GM12878 (cell line): ENCODE measurements around the gene PITPNC1. TPM values are rescaled to one million over a fixed set of nuclear protein-coding genes. Genes with fewer than 3 reads are reported as not detected.
"Not testable (repeated sequence)": the region's sequence is repeated elsewhere in the genome, so short reads cannot be mapped to it uniquely, and the experiment has no call there.

Source experiments
- ATAC-seq: fragments of 200-7000 bp; cut with Tn5 transposase; 3 replicates; pipeline ENCODE4 v1.9.1; 2020; ENCODE audit warnings: mild to moderate bottlenecking, moderate library complexity
- BruUV-seq: library from RNA; stranded (reverse); fragments of 400-500 nt; replicated peaks from 2 replicates; lab custom pipeline; 2021; lab: Mats Ljungman, UMichigan
- CTCF ChIA-PET: fragments of 300-600 bp; sonication (Branson Sonifier 250); formaldehyde crosslinking; extraction: SDS; loops from one replicate; lab custom pipeline; 2021; ENCODE audit warnings: inconsistent platforms; lab: Yijun Ruan, JAX
- POLR2A ChIA-PET: fragments of 350-600 bp; formaldehyde crosslinking; extraction: SDS; loops from one replicate; lab custom pipeline; 2021; ENCODE audit warnings: inconsistent platforms; lab: Charles Lee
- RAD21 ChIA-PET: fragments of 300-600 bp; sonication (Branson Sonifier 250); formaldehyde crosslinking; loops from one replicate; lab custom pipeline; 2023; ENCODE audit warnings: antibody characterized with exemption; ENCODE audit not compliant: unreplicated experiment; lab: Charles Lee
- SMC1A ChIA-PET: fragments of 300-600 bp; sonication (Branson Sonifier 250); formaldehyde crosslinking; loops from one replicate; lab custom pipeline; 2023; ENCODE audit not compliant: unreplicated experiment, uncharacterized antibody; lab: Charles Lee
- DNase-seq: peaks from one replicate; pipeline ENCODE4 v3.0.0-alpha.2; 2011; ENCODE audit warnings: low read depth, low spot score
- FAIRE-seq: peaks from 3 replicates; lab custom pipeline; 2011; peaks lifted over from hg19 to GRCh38; lab: Jason Lieb, UNC
- H2AFZ ChIP-seq: 2 replicates; pipeline ENCODE4 v1.6.0; 2011; ENCODE audit warnings: low read depth, low read length, control low read depth; ENCODE audit not compliant: control insufficient read depth
- H3K27ac ChIP-seq: 2 replicates; pipeline ENCODE4 v1.5.1; 2011; ENCODE audit warnings: control low read depth; ENCODE audit not compliant: control insufficient read depth, insufficient read depth
- H3K27me3 ChIP-seq, 2 experiments: replicated peaks in 1 of 2; 2 replicates each; pipeline versions ENCODE4 v1.6.0 to v1.6.1; 2011; ENCODE audit warnings: low read length in 1 of 2; ENCODE audit not compliant: control insufficient read depth in 2 of 2, insufficient read depth in 2 of 2
- H3K36me3 ChIP-seq, 2 experiments: 2 replicates each; pipeline ENCODE4 v1.5.1; 2011; ENCODE audit warnings: low read length in 1 of 2; ENCODE audit not compliant: control insufficient read depth in 2 of 2, insufficient read depth in 2 of 2
- H3K4me1 ChIP-seq: 2 replicates; pipeline ENCODE4 v1.6.1; 2011; ENCODE audit warnings: mild to moderate bottlenecking, low read length, moderate library complexity, mixed read lengths; ENCODE audit not compliant: control insufficient read depth, insufficient read depth
- H3K4me2 ChIP-seq: 2 replicates; pipeline ENCODE4 v1.6.0; 2011; ENCODE audit warnings: control low read depth; ENCODE audit not compliant: control insufficient read depth, insufficient read depth
- H3K4me3 ChIP-seq: fragments of 200-600 bp; sonication (generic); 2 replicates; pipeline ENCODE4 v1.5.1; 2016
- H3K79me2 ChIP-seq: 2 replicates; pipeline ENCODE4 v1.6.0; 2011; ENCODE audit warnings: low read length; ENCODE audit not compliant: control insufficient read depth, insufficient read depth
- H3K9ac ChIP-seq: 2 replicates; pipeline ENCODE4 v1.8.0; 2011; ENCODE audit warnings: low read length, control low read depth, mixed read lengths; ENCODE audit not compliant: control insufficient read depth, insufficient read depth
- H3K9me3 ChIP-seq: replicated peaks from 3 replicates; pipeline ENCODE4 v1.5.1; 2011; ENCODE audit warnings: mild to moderate bottlenecking, low read length; ENCODE audit not compliant: control insufficient read depth, insufficient read depth
- H4K20me1 ChIP-seq: 2 replicates; pipeline ENCODE4 v1.6.0; 2011; ENCODE audit not compliant: control insufficient read depth, insufficient read depth
- MEF2A ChIP-seq: IDR thresholded peaks from 2 replicates; pipeline ENCODE4 v1.6.1; 2011; ENCODE audit warnings: low read depth, mild to moderate bottlenecking, low read length, moderate library complexity; ENCODE audit not compliant: insufficient read depth
- NR2C2 ChIP-seq: IDR thresholded peaks from 2 replicates; pipeline ENCODE4 v1.6.1; 2011; ENCODE audit warnings: borderline replicate concordance, low read depth; ENCODE audit not compliant: control insufficient read depth, insufficient read length
- POLR2AphosphoS5 ChIP-seq: IDR thresholded peaks from 2 replicates; pipeline ENCODE4 v1.6.1; 2011; ENCODE audit warnings: mild to moderate bottlenecking, low read length, inconsistent platforms
- RB1 ChIP-seq: fragments of 450-650 bp; formaldehyde crosslinking; IDR thresholded peaks from 2 replicates; pipeline ENCODE4 v1.6.1; 2017; ENCODE audit warnings: mild to moderate bottlenecking, borderline replicate concordance
- SMARCA5 ChIP-seq: fragments of 450-650 bp; IDR thresholded peaks from 2 replicates; pipeline ENCODE4 v1.6.1; 2017; ENCODE audit warnings: mild to moderate bottlenecking
- SPI1 ChIP-seq: IDR thresholded peaks from 2 replicates; pipeline ENCODE4 v1.6.1; 2011; ENCODE audit warnings: low read depth, mild to moderate bottlenecking, low read length, moderate library complexity, borderline replicate concordance; ENCODE audit not compliant: insufficient read depth
- TCF3 ChIP-seq: IDR thresholded peaks from 2 replicates; pipeline ENCODE4 v1.6.1; 2012; ENCODE audit warnings: low read depth, mild to moderate bottlenecking, low read length, borderline replicate concordance; ENCODE audit not compliant: insufficient read depth
- ZNF687 ChIP-seq: fragments of 450-650 bp; IDR thresholded peaks from 2 replicates; pipeline ENCODE4 v1.6.1; 2017; ENCODE audit warnings: mild to moderate bottlenecking, moderate library complexity
- WGBS: methylation state at CpG from one replicate; pipeline ENCODE4 v1.1.6; 2016; ENCODE audit warnings: low lambda C conversion rate; ENCODE audit not compliant: insufficient replicate concordance, insufficient coverage; ENCODE audit errors: missing lambda C conversion rate; 5-methylcytosine and 5-hydroxymethylcytosine counted together
- in situ Hi-C: fragments of 300-500 bp; cut with MboI; formaldehyde crosslinking; loops from 9 replicates; pipeline ENCODE4 v1.14.3; 2018; ENCODE audit warnings: mixed read lengths
- intact Hi-C: fragments of 100-400 bp; cut with micrococcal nuclease; formaldehyde crosslinking; loops from one replicate; pipeline ENCODE4 v1.14.2; 2022; ENCODE audit not compliant: unreplicated experiment
- polyA plus RNA-seq, 11 experiments: library from polyadenylated mRNA; depleted of rRNA in 4 of 11; unstranded in 6 of 11; stranded (reverse) in 5 of 11; fragments of >200 nt; fragmentation: Nextera tagmentation in 4 of 11; fragmentation: Illumina TruSeq in 1 of 11; extraction: Ambion mirVana in 4 of 11; extraction: Trizol in 1 of 11; gene quantifications; 1 replicate in 1 of 11; 2 replicates in 10 of 11; pipeline versions ENCODE4 v1.2.1 to v1.2.3, GENCODE V29; 2011 to 2016; ENCODE audit warnings: inconsistent platforms in 2 of 11, missing spikeins in 2 of 11, low read depth in 1 of 11
- total RNA-seq, 4 experiments: library from RNA; depleted of rRNA in 3 of 4; stranded (reverse); fragments of >200 nt in 3 of 4; fragmentation: Illumina TruSeq in 1 of 4; extraction: Trizol in 1 of 4; gene quantifications; 2 replicates each; pipeline versions ENCODE4 v1.2.1 to v1.2.3, GENCODE V29; 2013 to 2021

PITPNC1 gene
- total and polyA plus RNA-seq, 10 of the 15 experiments (the other 5 are each of a cell fraction or from before 2014, with no cell fraction given), result 12.2 to 62.4 (median 47.3) TPM

DNA sequence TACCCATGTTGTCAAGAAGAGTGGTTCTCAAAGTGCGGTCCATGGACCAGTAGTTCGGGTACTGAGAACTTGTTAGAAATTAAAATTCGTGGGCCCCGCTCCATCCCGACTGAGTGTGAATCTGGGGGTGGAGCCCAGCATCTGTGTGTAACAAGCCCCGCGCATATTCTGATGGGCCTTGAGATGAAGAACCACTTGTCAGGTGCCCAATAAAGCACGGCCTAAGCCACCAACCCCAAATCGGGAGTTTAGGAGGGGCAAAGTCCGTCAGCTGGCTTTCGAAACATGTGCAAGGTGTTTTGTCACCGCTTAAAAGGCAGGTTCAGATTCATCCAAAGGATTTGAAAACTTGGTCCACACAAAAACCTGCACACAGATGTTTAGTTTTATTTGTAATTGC lies 40.2 kb upstream of the PITPNC1 start:
- no TSS peak for BruUV-seq
- Histone ChIP-seq H4K20me1 (no peaks in the 10 kb centered on the region), H3K4me3 (no peak overlapping the region), H3K27ac (no peak overlapping the region), H3K4me1 (no peaks in the 10 kb centered on the region), H3K27me3 (no peaks in the 10 kb centered on the region), H3K36me3 (peaks cover 0 to 3% of the 10 kb centered on the region in 2 experiments; a peak in 2 of 4 replicates)
- intact Hi-C loops, result no loop called here
- 90% methylated on average over 12 of the region's 12 CpGs for WGBS
- DNase-seq, result no peak
- POLR2A ChIA-PET, result no interaction called here
- RAD21 ChIA-PET, result no interaction called here
- in situ Hi-C loops, result no loop called here
- TF ChIP-seq MEF2A (no peak), SPI1 (no peak), TCF3 (no peak), POLR2AphosphoS5 (no peak), NR2C2 (no peak), RB1 (no peak), SMARCA5 (no peak), ZNF687 (no peak)
- TF ChIP-seq, all 136 proteins: peak for 0
- FAIRE-seq (no peak), ATAC-seq (no peak)
- ChIA-PET SMC1A (interaction anchor here (1.8 kb wide), 1 partner anchor 13 kb away, joined by 7 read pairs; no protein-coding TSS in a partner anchor), CTCF (interaction anchor here (0.5 kb wide), 1 partner anchor 1116 kb away, joined by 3 read pairs; no protein-coding TSS in a partner anchor)
- Histone ChIP-seq H2AFZ (no peak overlapping the region), H3K79me2 (no peaks in the 10 kb centered on the region), H3K9me3 (no peaks in the 10 kb centered on the region), H3K9ac (no peak overlapping the region), H3K4me2 (no peak overlapping the region)

DNA sequence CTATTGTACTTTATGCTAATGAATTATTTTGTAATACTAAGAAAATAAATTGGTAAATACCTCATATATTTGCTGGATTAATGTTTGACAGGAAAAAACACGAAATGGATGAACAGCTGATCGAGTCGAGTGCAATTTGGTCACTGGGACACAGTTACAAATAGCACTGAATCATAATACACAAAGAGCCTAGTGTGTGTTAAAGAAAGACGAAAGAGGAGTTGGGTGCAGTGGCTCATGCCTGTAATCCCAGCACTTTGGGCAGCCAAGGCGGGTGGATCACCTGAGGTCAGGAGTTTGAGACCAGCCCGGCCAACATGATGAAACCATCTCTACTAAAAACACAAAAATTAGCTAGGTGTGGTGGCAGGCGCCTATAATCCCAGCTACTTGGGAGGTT lies 38.7 kb upstream of the PITPNC1 start:
- H3K9me3 ChIP-seq, ATAC-seq, H3K36me3 ChIP-seq, H3K9ac ChIP-seq, H3K4me2 ChIP-seq, intact Hi-C loops, FAIRE-seq, DNase-seq, in situ Hi-C loops, RAD21 ChIA-PET, H3K79me2 ChIP-seq, H3K4me3 ChIP-seq, H3K27me3 ChIP-seq, BruUV-seq, H3K27ac ChIP-seq, H2AFZ ChIP-seq, H3K4me1 ChIP-seq, H4K20me1 ChIP-seq: not testable (repeated sequence)
- ChIA-PET SMC1A (interaction anchor here (0.6 to 1.8 kb wide), 3 partner anchors 8 to 487 kb away, joined by 3 to 7 read pairs (median 3); no protein-coding TSS in a partner anchor), CTCF (interaction anchor here (0.5 to 0.9 kb wide), 2 partner anchors 221 to 523 kb away, joined by 3 to 4 read pairs; no protein-coding TSS in a partner anchor), POLR2A (interaction anchor here (0.6 kb wide), 1 partner anchor 84 kb away, joined by 3 read pairs; no protein-coding TSS in a partner anchor)
- WGBS, result 98% methylated on average over 7 of the region's 7 CpGs
